ENCODE results near the gene SPN.

SPN gene

GRCh38 chr16:29699324-29700219 lies 36.5 kb downstream of the SPN start (continued):
- TF ChIP-seq, protein P1, sequence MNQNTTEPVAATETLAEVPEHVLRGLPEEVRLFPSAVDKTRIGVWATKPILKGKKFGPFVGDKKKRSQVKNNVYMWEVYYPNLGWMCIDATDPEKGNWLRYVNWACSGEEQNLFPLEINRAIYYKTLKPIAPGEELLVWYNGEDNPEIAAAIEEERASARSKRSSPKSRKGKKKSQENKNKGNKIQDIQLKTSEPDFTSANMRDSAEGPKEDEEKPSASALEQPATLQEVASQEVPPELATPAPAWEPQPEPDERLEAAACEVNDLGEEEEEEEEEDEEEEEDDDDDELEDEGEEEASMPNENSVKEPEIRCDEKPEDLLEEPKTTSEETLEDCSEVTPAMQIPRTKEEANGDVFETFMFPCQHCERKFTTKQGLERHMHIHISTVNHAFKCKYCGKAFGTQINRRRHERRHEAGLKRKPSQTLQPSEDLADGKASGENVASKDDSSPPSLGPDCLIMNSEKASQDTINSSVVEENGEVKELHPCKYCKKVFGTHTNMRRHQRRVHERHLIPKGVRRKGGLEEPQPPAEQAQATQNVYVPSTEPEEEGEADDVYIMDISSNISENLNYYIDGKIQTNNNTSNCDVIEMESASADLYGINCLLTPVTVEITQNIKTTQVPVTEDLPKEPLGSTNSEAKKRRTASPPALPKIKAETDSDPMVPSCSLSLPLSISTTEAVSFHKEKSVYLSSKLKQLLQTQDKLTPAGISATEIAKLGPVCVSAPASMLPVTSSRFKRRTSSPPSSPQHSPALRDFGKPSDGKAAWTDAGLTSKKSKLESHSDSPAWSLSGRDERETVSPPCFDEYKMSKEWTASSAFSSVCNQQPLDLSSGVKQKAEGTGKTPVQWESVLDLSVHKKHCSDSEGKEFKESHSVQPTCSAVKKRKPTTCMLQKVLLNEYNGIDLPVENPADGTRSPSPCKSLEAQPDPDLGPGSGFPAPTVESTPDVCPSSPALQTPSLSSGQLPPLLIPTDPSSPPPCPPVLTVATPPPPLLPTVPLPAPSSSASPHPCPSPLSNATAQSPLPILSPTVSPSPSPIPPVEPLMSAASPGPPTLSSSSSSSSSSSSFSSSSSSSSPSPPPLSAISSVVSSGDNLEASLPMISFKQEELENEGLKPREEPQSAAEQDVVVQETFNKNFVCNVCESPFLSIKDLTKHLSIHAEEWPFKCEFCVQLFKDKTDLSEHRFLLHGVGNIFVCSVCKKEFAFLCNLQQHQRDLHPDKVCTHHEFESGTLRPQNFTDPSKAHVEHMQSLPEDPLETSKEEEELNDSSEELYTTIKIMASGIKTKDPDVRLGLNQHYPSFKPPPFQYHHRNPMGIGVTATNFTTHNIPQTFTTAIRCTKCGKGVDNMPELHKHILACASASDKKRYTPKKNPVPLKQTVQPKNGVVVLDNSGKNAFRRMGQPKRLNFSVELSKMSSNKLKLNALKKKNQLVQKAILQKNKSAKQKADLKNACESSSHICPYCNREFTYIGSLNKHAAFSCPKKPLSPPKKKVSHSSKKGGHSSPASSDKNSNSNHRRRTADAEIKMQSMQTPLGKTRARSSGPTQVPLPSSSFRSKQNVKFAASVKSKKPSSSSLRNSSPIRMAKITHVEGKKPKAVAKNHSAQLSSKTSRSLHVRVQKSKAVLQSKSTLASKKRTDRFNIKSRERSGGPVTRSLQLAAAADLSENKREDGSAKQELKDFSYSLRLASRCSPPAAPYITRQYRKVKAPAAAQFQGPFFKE (tag by site-specific recombination; IDR thresholded peaks at IDR 0.05; ENCODE audit: borderline replicate concordance), result no peak
- no peak for TF ChIP-seq ZBTB48 (tag by site-specific recombination; IDR thresholded peaks at IDR 0.05)
- no peak for TF ChIP-seq KLF1 (tag by site-specific recombination; IDR thresholded peaks at IDR 0.05)
- TF ChIP-seq HOXA7 (CRISPR knock-in tag; IDR thresholded peaks at IDR 0.05; ENCODE audit: borderline replicate concordance), result no peak
- no peak for TF ChIP-seq ZNF48 (tag by site-specific recombination; IDR thresholded peaks at IDR 0.05)
- TF ChIP-seq ZNF610 (tag by site-specific recombination; IDR thresholded peaks at IDR 0.05; ENCODE audit: borderline replicate concordance), result no peak

GRCh38 chr16:29700253-29700987 lies 37.4 kb downstream of the SPN start:
- Histone ChIP-seq H3K4me3 (ENCODE audit: low read depth, low read length) (no peak overlapping the region), H3K27ac (ENCODE audit: extremely low read depth, low read depth, low read length) (no peak overlapping the region), H3K9me3 (ENCODE audit: control insufficient read depth, insufficient read depth, low read depth, low read length) (no peaks in the 10 kb centered on the region), H3K4me1 (ENCODE audit: control insufficient read depth, insufficient read depth, low read length) (no peaks in the 10 kb centered on the region), H3K36me3 (ENCODE audit: control insufficient read depth in 2 of 2, insufficient read depth in 1 of 2, low read length in 2 of 2) (peaks cover 0 to 8% of the 10 kb centered on the region in 2 experiments; a peak in 1 of 3 replicates)
- ChIA-PET CTCF (interaction anchor here (0.6 to 5.2 kb wide), 26 partner anchors 8 to 632 kb away, joined by 3 to 47 read pairs (median 4); partner anchors contain the start of genes KIF22 and TLCD3B), POLR2A (interaction anchor here (0.5 to 1.6 kb wide), 9 partner anchors 17 to 321 kb away, joined by 4 to 9 read pairs (median 4); partner anchors contain the start of genes KIF22, MAZ and PAGR1)
- TF ChIP-seq ZNF335 (tag by site-specific recombination; conservative IDR thresholded peaks at IDR 0.05) (peak; percentile 43), ZNF394 (tag by site-specific recombination; IDR thresholded peaks at IDR 0.05; ENCODE audit: borderline replicate concordance) (peak; percentile 42; the same call in 1 of the 2 replicates), KLF9 (tag by site-specific recombination; IDR thresholded peaks at IDR 0.05; ENCODE audit: low read depth) (no peak), ZNF221 (tag by site-specific recombination; IDR thresholded peaks at IDR 0.05; ENCODE audit: borderline replicate concordance) (no peak), ZEB2 (tag by site-specific recombination; IDR thresholded peaks at IDR 0.05) (0 out of 2 replicates have a peak, but pooled peaks have one; percentile 30), ZNF140 (tag by site-specific recombination; IDR thresholded peaks at IDR 0.05) (no peak), ZNF266 (tag by site-specific recombination; IDR thresholded peaks at IDR 0.05; ENCODE audit: low read depth) (no peak), GLIS2 (tag by site-specific recombination; IDR thresholded peaks at IDR 0.05) (no peak), ZNF138 (tag by site-specific recombination; IDR thresholded peaks at IDR 0.05; ENCODE audit: borderline replicate concordance) (no peak), ZIC2 (tag by site-specific recombination; IDR thresholded peaks at IDR 0.05) (no peak), ZNF610 (tag by site-specific recombination; IDR thresholded peaks at IDR 0.05; ENCODE audit: borderline replicate concordance) (no peak), ZNF426 (tag by site-specific recombination; IDR thresholded peaks at IDR 0.05) (no peak), SP7 (tag by site-specific recombination; IDR thresholded peaks at IDR 0.05) (peak; percentile 20; the same call in 1 of the 2 replicates), ZNF214 (tag by site-specific recombination; IDR thresholded peaks at IDR 0.05; ENCODE audit: borderline replicate concordance) (no peak), ZNF704 (tag by site-specific recombination; IDR thresholded peaks at IDR 0.05) (no peak), HOXD13 (CRISPR knock-in tag; IDR thresholded peaks at IDR 0.05; ENCODE audit: borderline replicate concordance) (no peak), KLF10 (tag by site-specific recombination; IDR thresholded peaks at IDR 0.05) (peak; percentile 49; the same call in 1 of the 2 replicates)
- TF ChIP-seq, protein P2, sequence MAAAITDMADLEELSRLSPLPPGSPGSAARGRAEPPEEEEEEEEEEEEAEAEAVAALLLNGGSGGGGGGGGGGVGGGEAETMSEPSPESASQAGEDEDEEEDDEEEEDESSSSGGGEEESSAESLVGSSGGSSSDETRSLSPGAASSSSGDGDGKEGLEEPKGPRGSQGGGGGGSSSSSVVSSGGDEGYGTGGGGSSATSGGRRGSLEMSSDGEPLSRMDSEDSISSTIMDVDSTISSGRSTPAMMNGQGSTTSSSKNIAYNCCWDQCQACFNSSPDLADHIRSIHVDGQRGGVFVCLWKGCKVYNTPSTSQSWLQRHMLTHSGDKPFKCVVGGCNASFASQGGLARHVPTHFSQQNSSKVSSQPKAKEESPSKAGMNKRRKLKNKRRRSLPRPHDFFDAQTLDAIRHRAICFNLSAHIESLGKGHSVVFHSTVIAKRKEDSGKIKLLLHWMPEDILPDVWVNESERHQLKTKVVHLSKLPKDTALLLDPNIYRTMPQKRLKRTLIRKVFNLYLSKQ (tag by site-specific recombination; IDR thresholded peaks at IDR 0.05; ENCODE audit: borderline replicate concordance), result no peak
